Left lung (tissue), 10 donors: ENCODE data around the gene SLC18A3. TPM values are rescaled to one million over a fixed set of nuclear protein-coding genes. Genes with fewer than 3 reads are reported as not detected.
A peak's percentile ranks its signal among the peaks of the same experiment; 100 is the strongest.

Experiments
- ATAC-seq: fragments of 200-7000 bp; cut with Tn5 transposase; one replicate; pipeline ENCODE4 v1.9.1; 2020; ENCODE audit warnings: moderate library complexity
- DNase-seq, 4 donors: peaks; one replicate each; pipeline ENCODE4 v3.0.0-alpha.2; 2013 to 2020
- H3K27ac ChIP-seq, 2 donors: fragments of 200-600 bp; sonication (generic) in 1 of 2; one replicate each; pipeline versions ENCODE4 v1.5.0 to v1.8.0; 2020 to 2021
- H3K27me3 ChIP-seq, 2 donors: fragments of 200-600 bp; sonication (generic) in 1 of 2; one replicate each; pipeline versions ENCODE4 v1.5.0 to v1.8.0; 2020 to 2021
- H3K36me3 ChIP-seq, 2 donors: fragments of 200-600 bp; sonication (generic) in 1 of 2; one replicate each; pipeline versions ENCODE4 v1.5.0 to v1.8.0; 2020 to 2021
- H3K4me1 ChIP-seq, 2 donors: fragments of 200-600 bp; one replicate each; pipeline ENCODE4 v1.8.0; 2021
- H3K4me3 ChIP-seq, 2 donors: fragments of 200-600 bp; sonication (generic) in 1 of 2; one replicate each; pipeline versions ENCODE4 v1.5.0 to v1.8.0; 2020 to 2021; ENCODE audit warnings: mild to moderate bottlenecking in 1 of 2
- H3K9me3 ChIP-seq, 2 donors: fragments of 200-600 bp; sonication (generic) in 1 of 2; one replicate each; pipeline versions ENCODE4 v1.5.0 to v1.8.0; 2020 to 2021
- CTCF ChIP-seq, 2 donors: fragments of 200-600 bp; sonication (generic) in 1 of 2; IDR thresholded peaks; one replicate each; pipeline versions ENCODE4 v1.5.0 to v1.8.0; 2021; ENCODE audit warnings: antibody characterized with exemption in 2 of 2
- intact Hi-C, 2 donors: fragments of 100-400 bp; cut with DNase I; formaldehyde crosslinking; loops; one replicate each; pipeline versions ENCODE4 v1.11.2 to v1.14.2; 2022
- polyA plus RNA-seq, 6 donors: library from polyadenylated mRNA; unstranded; fragments of 120-200 nt; gene quantifications; one replicate each; pipeline ENCODE4 v1.2.1, GENCODE V29; 2013; ENCODE audit not compliant: insufficient read length in 6 of 6
- total RNA-seq, 2 donors: library from RNA; stranded (reverse); fragmentation: NEBNext Ultra II Directional; extraction: Animal tissue kit (Norgen Biotek cat#: 25700); gene quantifications; one replicate each; pipeline ENCODE4 v1.2.1, GENCODE V29; 2021
- donor health status: DM: no; HTN: yes; CAD: no.
- donor health status: DM: no; HTN: no; CAD: no.

Gene SLC18A3
- total and polyA plus RNA-seq, 8 donors: not detected

- Histone ChIP-seq H3K4me3 (no peak overlapping the region), H3K9me3 (no peaks in the 10 kb centered on the region), H3K27ac (no peak overlapping the region), H3K36me3 (no peaks in the 10 kb centered on the region), H3K4me1 (no peaks in the 10 kb centered on the region), H3K27me3 (peaks cover 0 to 27% of the 10 kb centered on the region in 2 donors)
- ATAC-seq (no peak), DNase-seq (peak in 1 of 4 donors; percentile 8)
- TF ChIP-seq CTCF (IDR thresholded peaks at IDR 0.05): no peak
- intact Hi-C loops: no loop called here
Measured at GRCh38 chr10:49627644-49628247, 17.6 kb downstream of the SLC18A3 start.

GRCh38 chr10:49628599-49628998 is 18.5 kb downstream of the SLC18A3 start:
- Histone ChIP-seq H3K36me3 (no peaks in the 10 kb centered on the region), H3K27me3 (peaks cover 0 to 26% of the 10 kb centered on the region in 2 donors), H3K9me3 (no peaks in the 10 kb centered on the region), H3K4me3 (no peak overlapping the region), H3K27ac (no peak overlapping the region), H3K4me1 (no peaks in the 10 kb centered on the region)
- no peak for ATAC-seq
- DNase-seq: peak in 2 of 4 donors; percentile 16 to 41
- TF ChIP-seq CTCF (IDR thresholded peaks at IDR 0.05): no peak
- intact Hi-C loops: no loop called here

GRCh38 chr10:49629431-49629881 is 19.3 kb downstream of the SLC18A3 start:
- no peak for TF ChIP-seq CTCF (IDR thresholded peaks at IDR 0.05)
- ATAC-seq (no peak), DNase-seq (no peak)
- H3K9me3 ChIP-seq: no peaks in the 10 kb centered on the region
- no peaks in the 10 kb centered on the region for H3K36me3 ChIP-seq
- H3K27me3 ChIP-seq: peaks cover 0 to 32% of the 10 kb centered on the region in 2 donors
- no peak overlapping the region for H3K4me3 ChIP-seq
- intact Hi-C loops: no loop called here
- H3K4me1 ChIP-seq: no peaks in the 10 kb centered on the region
- no peak overlapping the region for H3K27ac ChIP-seq

GRCh38 chr10:49631975-49632374 is 21.9 kb downstream of the SLC18A3 start:
- DNase-seq (peak in 2 of 4 donors; percentile 10 to 30), ATAC-seq (no peak)
- H3K4me1 ChIP-seq: no peaks in the 10 kb centered on the region
- intact Hi-C loops: no loop called here
- H3K27ac ChIP-seq: no peak overlapping the region
- H3K9me3 ChIP-seq: no peaks in the 10 kb centered on the region
- H3K27me3 ChIP-seq: peaks cover 0 to 30% of the 10 kb centered on the region in 2 donors
- no peak overlapping the region for H3K4me3 ChIP-seq
- TF ChIP-seq CTCF (IDR thresholded peaks at IDR 0.05): no peak
- H3K36me3 ChIP-seq: no peaks in the 10 kb centered on the region

GRCh38 chr10:49632406-49633317 is 22.6 kb downstream of the SLC18A3 start:
- H3K36me3 ChIP-seq: no peaks in the 10 kb centered on the region
- peaks cover 0 to 36% of the 10 kb centered on the region in 2 donors for H3K27me3 ChIP-seq
- H3K4me3 ChIP-seq: no peak overlapping the region
- H3K9me3 ChIP-seq: no peaks in the 10 kb centered on the region
- ATAC-seq (no peak), DNase-seq (peak in 1 of 4 donors; percentile 11)
- no peak for TF ChIP-seq CTCF (IDR thresholded peaks at IDR 0.05)
- H3K27ac ChIP-seq: no peak overlapping the region
- intact Hi-C loops: no loop called here
- H3K4me1 ChIP-seq: no peaks in the 10 kb centered on the region
